Measurements from ENCODE around the gene RSPH9.

The RSPH9 gene

GRCh38 chr6:43625393-43625992 lies 19.3 kb upstream of the RSPH9 start:
- H4K20me1 ChIP-seq (ENCODE audit: insufficient read depth) = no peaks in the 10 kb centered on the region
- H3K27ac ChIP-seq = no peak overlapping the region
- H3K27me3 ChIP-seq (ENCODE audit: insufficient read depth, low read depth) = no peaks in the 10 kb centered on the region
- H3K4me3 ChIP-seq (IDR thresholded peaks at IDR 0.05; ENCODE audit: insufficient read depth, low read depth, low read length) = no peak overlapping the region
- no peaks in the 10 kb centered on the region; the same call in 1 of the 2 replicates for H3K36me3 ChIP-seq (ENCODE audit: insufficient read depth)
- TF ChIP-seq CTCF (conservative IDR thresholded peaks at IDR 0.05; ENCODE audit: low read depth, low read length) = no peak
- no peak overlapping the region for H3K9ac ChIP-seq
- H3K79me2 ChIP-seq (ENCODE audit: insufficient read depth, low read depth) = peaks cover 9% of the 10 kb centered on the region; the same call in 1 of the 2 replicates
- H3K4me1 ChIP-seq (ENCODE audit: low read depth, poor library complexity, severe bottlenecking) = peaks cover 25% of the 10 kb centered on the region
- no peak overlapping the region for H3K4me2 ChIP-seq
- H2AFZ ChIP-seq (ENCODE audit: low read depth) = no peak overlapping the region

DNA sequence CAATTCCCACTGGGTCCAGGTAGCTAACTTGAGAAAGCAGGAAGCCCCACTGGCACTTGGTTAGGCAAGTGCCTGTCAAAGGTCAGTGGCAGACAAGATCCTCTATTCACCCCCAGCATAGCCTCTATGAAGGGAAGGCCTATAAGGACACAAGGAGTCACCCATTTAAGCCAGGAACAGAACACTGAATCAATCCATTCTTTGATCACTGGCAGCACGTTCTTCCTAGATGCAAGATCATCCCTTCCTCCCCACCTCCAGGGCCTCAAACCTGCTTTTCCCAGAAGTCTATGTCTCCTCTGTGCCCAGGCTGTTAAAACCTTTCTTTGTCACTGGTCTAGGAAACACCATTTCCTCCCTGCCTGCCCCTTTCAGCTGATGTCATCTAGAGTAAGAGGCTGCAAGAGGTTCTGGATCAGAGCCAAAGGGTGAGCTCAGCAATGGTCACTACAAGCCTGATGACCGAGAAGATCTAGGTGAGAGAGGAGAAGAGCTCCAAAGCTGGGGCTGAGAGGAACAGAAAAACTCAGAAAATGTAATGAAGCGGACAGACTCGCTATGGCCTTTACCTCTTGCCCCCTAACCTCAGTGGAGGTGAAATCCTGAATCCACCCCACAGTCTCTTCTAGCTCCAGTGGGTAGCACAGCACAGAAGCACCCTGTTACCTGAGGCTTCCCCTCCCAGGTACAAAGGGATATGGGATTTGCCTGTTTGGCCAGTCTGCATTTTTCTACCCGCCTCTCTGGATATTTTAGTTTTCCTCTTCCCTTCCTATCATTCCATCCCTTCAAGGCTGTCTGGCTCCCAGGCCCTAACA lies 17.6 kb upstream of the RSPH9 start:
- no peak overlapping the region for H2AFZ ChIP-seq (ENCODE audit: low read depth)
- no peak for TF ChIP-seq CTCF (conservative IDR thresholded peaks at IDR 0.05; ENCODE audit: low read depth, low read length)
- peak overlapping the region; percentile 67 for H3K4me2 ChIP-seq
- peak overlapping the region; percentile 2; the same call in 1 of the 2 replicates for H3K27ac ChIP-seq
- H3K27me3 ChIP-seq (ENCODE audit: insufficient read depth, low read depth) = no peaks in the 10 kb centered on the region
- H3K4me1 ChIP-seq (ENCODE audit: low read depth, poor library complexity, severe bottlenecking) = peaks cover 36% of the 10 kb centered on the region
- peaks cover 9% of the 10 kb centered on the region; the same call in 1 of the 2 replicates for H3K79me2 ChIP-seq (ENCODE audit: insufficient read depth, low read depth)
- H3K4me3 ChIP-seq (IDR thresholded peaks at IDR 0.05; ENCODE audit: insufficient read depth, low read depth, low read length) = no peak overlapping the region
- no peaks in the 10 kb centered on the region for H4K20me1 ChIP-seq (ENCODE audit: insufficient read depth)
- no peak overlapping the region for H3K9ac ChIP-seq
- no peaks in the 10 kb centered on the region; the same call in 1 of the 2 replicates for H3K36me3 ChIP-seq (ENCODE audit: insufficient read depth)

GRCh38 chr6:43628393-43629103 lies 16.3 kb upstream of the RSPH9 start:
- H3K27me3 ChIP-seq (ENCODE audit: insufficient read depth, low read depth) = no peaks in the 10 kb centered on the region

More at GRCh38 chr6:43628393-43629103, 16.3 kb upstream of the RSPH9 start:
- H3K27ac ChIP-seq = peak overlapping the region; percentile 44
- peak overlapping the region; percentile 40 for H2AFZ ChIP-seq (ENCODE audit: low read depth)
- no peak for TF ChIP-seq CTCF (conservative IDR thresholded peaks at IDR 0.05; ENCODE audit: low read depth, low read length)
- peaks cover 36% of the 10 kb centered on the region for H3K4me1 ChIP-seq (ENCODE audit: low read depth, poor library complexity, severe bottlenecking)
- H4K20me1 ChIP-seq (ENCODE audit: insufficient read depth) = no peaks in the 10 kb centered on the region
- peaks cover 9% of the 10 kb centered on the region; the same call in 1 of the 2 replicates for H3K79me2 ChIP-seq (ENCODE audit: insufficient read depth, low read depth)
- no peak overlapping the region for H3K4me3 ChIP-seq (IDR thresholded peaks at IDR 0.05; ENCODE audit: insufficient read depth, low read depth, low read length)
- H3K36me3 ChIP-seq (ENCODE audit: insufficient read depth) = no peaks in the 10 kb centered on the region; the same call in 1 of the 2 replicates
- H3K4me2 ChIP-seq = peak overlapping the region; percentile 67
- H3K9ac ChIP-seq = peak overlapping the region; percentile 63
